ENCODE measurements around the gene MACROD2. TPM values are rescaled to one million over a fixed set of nuclear protein-coding genes. Genes with fewer than 3 reads are reported as not detected.

MACROD2 gene
- total RNA-seq, 2 donors from 2014 or later, result 0.95 to 4.2 TPM

DNA sequence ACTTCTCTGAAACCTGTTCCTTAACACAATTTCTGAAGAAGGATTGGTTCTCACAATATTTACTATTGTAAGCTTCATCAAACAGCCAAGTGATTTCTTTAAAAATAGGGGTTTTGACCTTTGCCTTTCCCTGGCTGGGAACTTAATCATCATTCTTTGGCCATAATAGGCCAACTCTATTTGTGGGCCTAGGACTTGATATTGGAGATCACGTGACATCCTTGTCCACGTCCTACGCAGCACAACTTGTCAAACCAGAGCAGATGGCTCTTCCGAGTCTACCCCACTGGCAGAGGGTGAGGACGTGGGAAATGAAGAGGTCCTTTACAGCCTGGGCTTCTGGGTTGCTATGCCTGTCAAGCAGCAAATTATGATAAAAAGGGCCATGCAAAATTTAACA is 1547.3 kb downstream of the MACROD2 start:
- Histone ChIP-seq H3K36me3 (no peaks in the 10 kb centered on the region), H3K27ac (no peak overlapping the region), H3K9me3 (no peaks in the 10 kb centered on the region), H3K4me3 (no peak overlapping the region), H3K27me3 (replicated peaks; ENCODE audit: insufficient read depth) (no peaks in the 10 kb centered on the region), H3K4me1 (ENCODE audit: control insufficient read depth in 1 of 2, low read depth in 2 of 2) (peaks cover 0 to 16% of the 10 kb centered on the region in 2 donors)
- DNase-seq (ENCODE audit: low spot score), result no peak
- TF ChIP-seq, protein P1, sequence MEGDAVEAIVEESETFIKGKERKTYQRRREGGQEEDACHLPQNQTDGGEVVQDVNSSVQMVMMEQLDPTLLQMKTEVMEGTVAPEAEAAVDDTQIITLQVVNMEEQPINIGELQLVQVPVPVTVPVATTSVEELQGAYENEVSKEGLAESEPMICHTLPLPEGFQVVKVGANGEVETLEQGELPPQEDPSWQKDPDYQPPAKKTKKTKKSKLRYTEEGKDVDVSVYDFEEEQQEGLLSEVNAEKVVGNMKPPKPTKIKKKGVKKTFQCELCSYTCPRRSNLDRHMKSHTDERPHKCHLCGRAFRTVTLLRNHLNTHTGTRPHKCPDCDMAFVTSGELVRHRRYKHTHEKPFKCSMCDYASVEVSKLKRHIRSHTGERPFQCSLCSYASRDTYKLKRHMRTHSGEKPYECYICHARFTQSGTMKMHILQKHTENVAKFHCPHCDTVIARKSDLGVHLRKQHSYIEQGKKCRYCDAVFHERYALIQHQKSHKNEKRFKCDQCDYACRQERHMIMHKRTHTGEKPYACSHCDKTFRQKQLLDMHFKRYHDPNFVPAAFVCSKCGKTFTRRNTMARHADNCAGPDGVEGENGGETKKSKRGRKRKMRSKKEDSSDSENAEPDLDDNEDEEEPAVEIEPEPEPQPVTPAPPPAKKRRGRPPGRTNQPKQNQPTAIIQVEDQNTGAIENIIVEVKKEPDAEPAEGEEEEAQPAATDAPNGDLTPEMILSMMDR (IDR thresholded peaks at IDR 0.05), result no peak
- ATAC-seq (ENCODE audit: insufficient number of reproducible peaks, low FRiP score, low read depth), result no peak

DNA sequence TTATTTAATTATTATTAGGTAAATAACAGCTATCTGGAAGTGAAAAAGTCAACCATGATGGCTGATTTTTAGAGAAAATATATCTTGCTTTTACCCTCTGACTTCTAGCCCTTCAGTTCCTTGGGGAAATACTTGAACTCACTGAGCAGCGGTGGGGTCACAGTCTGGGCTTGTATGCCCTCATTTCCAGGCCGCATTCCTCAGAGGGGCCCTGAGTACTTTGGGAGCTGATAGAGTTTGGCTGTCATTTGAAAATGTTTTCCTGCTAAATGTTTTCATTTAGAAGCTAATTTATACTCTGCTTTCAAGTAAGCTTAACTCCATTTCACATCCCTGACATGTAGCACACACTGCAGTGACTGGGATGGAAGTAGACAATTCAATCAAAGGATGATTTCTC is 1549.4 kb downstream of the MACROD2 start:
- no peak for ATAC-seq (ENCODE audit: insufficient number of reproducible peaks, low FRiP score, low read depth)
- TF ChIP-seq, protein P1 (IDR thresholded peaks at IDR 0.05), result no peak

DNA sequence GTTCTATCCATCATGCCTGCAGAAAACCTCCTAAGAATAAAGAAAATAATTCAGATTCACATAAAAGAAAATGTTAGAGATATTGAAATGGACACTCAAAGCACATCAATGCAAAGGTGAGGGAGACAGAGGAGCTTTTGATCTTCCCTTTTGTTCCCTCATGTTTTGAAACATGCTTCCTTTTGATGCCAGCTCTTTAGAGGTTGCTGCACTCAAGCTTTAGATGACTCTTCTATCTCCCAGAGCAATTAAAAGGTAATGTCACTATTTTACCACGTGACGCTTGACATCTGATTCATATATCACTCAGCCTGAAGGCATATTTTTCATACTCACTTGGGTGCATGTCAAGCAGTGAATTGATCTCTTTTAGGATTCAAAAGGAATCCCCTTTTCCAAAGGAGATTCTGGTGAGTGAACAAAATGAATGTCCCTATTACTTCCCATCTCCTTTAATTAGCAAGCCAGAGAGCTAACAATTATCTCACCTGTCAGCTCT is 1551.3 kb downstream of the MACROD2 start:
- Histone ChIP-seq H3K27me3 (replicated peaks; ENCODE audit: insufficient read depth) (no peaks in the 10 kb centered on the region), H3K36me3 (no peaks in the 10 kb centered on the region), H3K4me3 (no peak overlapping the region), H3K27ac (no peak overlapping the region), H3K9me3 (no peaks in the 10 kb centered on the region), H3K4me1 (ENCODE audit: control insufficient read depth in 1 of 2, low read depth in 2 of 2) (peaks cover 0 to 16% of the 10 kb centered on the region in 2 donors)
- TF ChIP-seq, protein P1 (IDR thresholded peaks at IDR 0.05), result no peak
- ATAC-seq (ENCODE audit: insufficient number of reproducible peaks, low FRiP score, low read depth) (no peak), DNase-seq (ENCODE audit: low spot score) (no peak)

More for the DNA sequence above, 1549.4 kb downstream of the MACROD2 start:
- H3K27ac ChIP-seq, result no peak overlapping the region
- no peaks in the 10 kb centered on the region for H3K27me3 ChIP-seq (replicated peaks; ENCODE audit: insufficient read depth)
- no peaks in the 10 kb centered on the region for H3K9me3 ChIP-seq
- peaks cover 0 to 16% of the 10 kb centered on the region in 2 donors for H3K4me1 ChIP-seq (ENCODE audit: control insufficient read depth in 1 of 2, low read depth in 2 of 2)
- no peak overlapping the region for H3K4me3 ChIP-seq
- DNase-seq (ENCODE audit: low spot score), result no peak
- H3K36me3 ChIP-seq, result no peaks in the 10 kb centered on the region

DNA sequence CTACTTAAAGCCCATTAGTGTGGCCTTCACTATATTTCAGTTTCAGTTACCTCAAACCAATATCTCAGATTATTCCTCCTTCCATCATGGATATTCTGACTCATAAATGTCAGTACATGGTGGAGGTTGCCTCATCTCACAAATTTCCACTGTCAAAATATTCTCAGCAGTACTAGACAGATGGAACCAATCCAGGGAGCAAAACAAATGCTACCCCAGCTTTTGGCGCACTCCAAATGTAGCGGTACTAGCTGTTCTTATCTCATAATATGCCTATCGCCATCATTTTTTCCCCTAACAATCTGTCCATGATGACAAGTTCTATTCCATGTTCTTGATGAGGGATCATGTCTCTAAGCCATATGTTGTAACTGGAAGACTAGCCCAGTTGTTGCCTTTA is 1551.8 kb downstream of the MACROD2 start:
- TF ChIP-seq, protein P1 (IDR thresholded peaks at IDR 0.05), result no peak
- Histone ChIP-seq H3K36me3 (no peaks in the 10 kb centered on the region), H3K9me3 (no peaks in the 10 kb centered on the region), H3K4me1 (ENCODE audit: control insufficient read depth in 1 of 2, low read depth in 2 of 2) (peaks cover 0 to 16% of the 10 kb centered on the region in 2 donors), H3K4me3 (no peak overlapping the region), H3K27ac (no peak overlapping the region), H3K27me3 (replicated peaks; ENCODE audit: insufficient read depth) (no peaks in the 10 kb centered on the region)
- DNase-seq (ENCODE audit: low spot score) (no peak), ATAC-seq (ENCODE audit: insufficient number of reproducible peaks, low FRiP score, low read depth) (peak; percentile 61)

DNA sequence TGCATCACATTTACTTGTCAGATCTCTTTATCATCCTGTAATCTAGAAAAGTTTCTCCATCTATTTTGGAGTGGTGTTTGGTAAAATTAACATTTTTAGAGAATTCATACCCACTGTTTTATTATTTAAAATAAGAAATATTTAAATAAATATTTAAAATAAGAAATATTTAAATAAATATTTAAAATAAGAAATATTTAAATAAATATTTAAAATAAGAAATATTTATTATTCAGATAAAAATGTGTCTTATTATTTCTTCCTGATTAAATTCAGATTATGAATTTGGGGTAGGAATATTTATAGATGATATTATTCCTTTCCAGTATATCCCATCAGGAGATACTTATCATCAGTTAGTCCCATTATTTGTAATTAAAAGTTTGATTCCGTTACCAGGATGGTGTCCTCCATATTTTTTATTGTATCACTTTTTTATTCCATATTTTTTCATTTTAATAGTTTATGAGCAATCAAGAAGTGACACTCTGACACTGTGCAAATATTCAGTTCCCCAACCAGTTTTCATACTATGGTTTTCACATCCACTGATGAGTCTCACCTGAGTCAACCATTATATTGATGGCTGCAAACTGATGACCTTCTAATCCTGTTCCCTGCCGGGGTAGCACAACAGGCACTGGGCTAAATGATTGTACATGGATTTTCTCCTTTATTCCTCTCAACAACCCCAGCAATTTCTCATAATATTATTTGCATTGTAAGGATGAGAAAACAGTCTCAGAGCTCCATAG is 1555.0 kb downstream of the MACROD2 start:
- Histone ChIP-seq H3K27ac (no peak overlapping the region), H3K9me3 (peaks cover 3% of the 10 kb centered on the region), H3K27me3 (replicated peaks; ENCODE audit: insufficient read depth) (no peaks in the 10 kb centered on the region), H3K4me1 (ENCODE audit: control insufficient read depth in 1 of 2, low read depth in 2 of 2) (peaks cover 0 to 4% of the 10 kb centered on the region in 2 donors), H3K36me3 (no peaks in the 10 kb centered on the region), H3K4me3 (no peak overlapping the region)
- ATAC-seq (ENCODE audit: insufficient number of reproducible peaks, low FRiP score, low read depth), result no peak
- DNase-seq (ENCODE audit: low spot score), result no peak
- TF ChIP-seq, protein P1 (IDR thresholded peaks at IDR 0.05), result no peak
